ENCODE measurements around the gene ADGRG3.
A peak's percentile ranks its signal among the peaks of the same experiment; 100 is the strongest.

Gene ADGRG3

DNA sequence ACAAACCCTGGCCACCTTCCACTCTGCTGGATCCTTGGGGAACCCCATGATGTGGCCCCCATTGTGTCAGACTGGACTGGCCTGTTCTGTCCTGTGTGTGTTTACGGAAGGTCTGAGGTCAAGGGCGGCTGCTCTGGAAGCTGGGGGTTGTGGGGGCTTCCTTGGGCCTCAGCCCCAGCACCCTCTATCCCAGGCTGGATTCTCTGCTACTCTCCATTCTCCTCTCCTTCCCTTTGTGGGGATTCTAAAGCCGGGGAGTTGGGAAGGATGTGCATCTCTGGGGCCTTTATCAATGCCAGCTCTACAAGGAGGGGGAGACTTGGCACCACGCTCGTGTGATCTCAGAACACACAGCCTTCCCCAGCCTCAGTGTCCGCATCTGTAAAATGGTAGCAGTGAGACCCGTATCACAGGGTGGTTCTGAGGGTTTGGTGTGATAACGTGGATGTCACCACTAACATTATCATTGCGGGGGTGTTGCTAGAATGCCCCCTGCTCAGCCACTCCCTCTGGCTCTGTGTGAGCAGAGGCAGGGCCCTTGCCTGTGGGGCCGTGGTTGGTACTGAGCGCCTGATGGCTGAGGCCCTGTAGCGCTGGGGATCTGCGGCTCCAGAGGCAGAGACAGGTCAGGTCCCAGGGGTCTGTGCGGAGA lies 21.6 kb upstream of the ADGRG3 start:
- no peak for DNase-seq

DNA sequence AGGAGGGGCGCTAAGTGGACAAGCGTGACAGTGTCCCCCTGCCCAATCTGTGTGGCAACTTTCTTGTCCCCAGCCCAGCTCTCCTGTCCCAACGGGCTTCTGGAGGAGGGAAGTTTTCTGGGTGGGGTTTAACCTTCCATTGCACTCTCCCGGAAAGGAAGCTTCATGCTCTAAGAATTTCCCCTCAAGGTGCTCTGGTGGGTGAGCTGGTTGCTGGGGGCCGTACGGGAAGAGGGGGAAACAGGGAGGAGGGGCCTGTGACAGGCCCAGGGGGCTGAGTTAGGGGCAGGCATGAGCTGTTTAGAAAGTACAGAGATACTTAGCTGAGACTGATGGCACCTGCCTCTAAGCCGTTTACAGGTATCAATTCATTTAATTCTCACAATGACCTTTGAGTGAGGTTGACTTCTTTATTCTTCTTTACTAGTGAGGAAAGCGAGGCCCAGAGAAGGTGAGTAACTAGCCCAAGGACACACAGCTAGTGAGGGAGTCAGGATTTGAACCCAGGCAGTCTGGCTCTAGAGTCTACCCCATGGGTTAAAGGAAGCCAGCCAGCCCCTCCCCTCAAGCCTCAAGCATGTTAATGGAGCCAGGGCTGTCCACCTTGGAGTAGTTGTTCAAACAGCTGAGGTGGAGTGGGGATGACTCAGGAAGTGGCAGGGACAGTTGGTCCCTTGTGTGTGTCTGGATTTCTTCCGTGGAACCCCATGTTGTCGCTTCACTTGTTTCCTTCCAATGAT lies 20.8 kb upstream of the ADGRG3 start:
- no peak for DNase-seq

- DNase-seq, result no peak
These were observed 20.0 kb upstream of the ADGRG3 start for GRCh38 chr16:57648125-57648524.

- peak; percentile 89 for DNase-seq
These were observed 19.3 kb upstream of the ADGRG3 start for GRCh38 chr16:57648581-57649442.

DNA sequence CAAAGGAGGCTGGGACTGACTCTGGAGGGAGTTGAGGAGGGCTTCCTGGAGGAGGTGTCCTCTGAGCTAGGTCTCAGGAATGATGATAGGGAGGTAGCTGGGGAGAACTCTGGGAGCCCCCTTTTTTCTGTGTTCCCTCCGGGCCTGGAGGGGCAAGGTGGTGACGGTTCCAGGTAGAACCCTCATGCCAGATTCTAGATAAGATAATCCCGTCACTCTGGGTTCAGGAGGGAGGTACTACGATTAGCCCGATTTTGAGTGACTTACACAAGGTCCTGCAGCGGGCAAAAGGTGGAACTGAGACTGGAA lies 18.7 kb upstream of the ADGRG3 start:
- no peak for DNase-seq

DNA sequence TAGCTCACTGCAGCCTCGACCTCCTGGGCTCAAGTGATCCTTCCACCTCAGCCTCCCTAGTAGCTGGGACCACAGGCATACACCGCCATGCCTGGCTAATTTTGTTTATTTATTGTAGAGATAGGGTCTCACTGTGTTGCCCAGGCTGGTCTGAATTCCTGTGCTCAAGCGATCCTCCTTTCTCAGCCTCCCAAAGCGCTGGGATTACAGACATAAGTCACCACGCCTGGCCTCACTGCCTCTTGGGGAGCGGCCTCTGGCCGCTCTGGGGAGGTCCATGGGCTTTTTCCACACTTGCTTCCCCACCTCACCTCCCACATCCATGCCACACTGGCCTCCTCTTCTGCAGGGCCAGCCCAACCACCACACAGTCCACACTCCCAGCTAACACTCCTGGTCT lies 18.3 kb upstream of the ADGRG3 start:
- no peak for DNase-seq

- DNase-seq, result no peak
These were observed 16.5 kb upstream of the ADGRG3 start for GRCh38 chr16:57651344-57652333.

- no peak for DNase-seq
These were observed 15.2 kb upstream of the ADGRG3 start for GRCh38 chr16:57652695-57653471.

DNA sequence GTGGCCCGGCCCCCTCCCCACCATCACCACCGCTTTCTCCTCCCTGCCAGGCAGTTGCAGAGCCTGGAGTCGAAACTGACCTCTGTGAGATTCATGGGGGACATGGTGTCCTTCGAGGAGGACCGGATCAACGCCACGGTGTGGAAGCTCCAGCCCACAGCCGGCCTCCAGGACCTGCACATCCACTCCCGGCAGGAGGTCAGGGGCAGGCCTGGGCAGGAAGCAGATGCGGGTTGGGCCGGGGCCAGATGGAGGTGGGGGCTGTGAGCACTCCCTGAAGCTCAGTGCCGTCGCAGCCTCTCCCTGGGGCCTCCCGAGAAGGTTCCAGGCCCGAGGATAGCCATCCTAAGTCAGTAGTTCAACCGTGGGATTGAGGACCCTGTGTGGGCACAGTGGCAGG lies 14.2 kb upstream of the ADGRG3 start:
- DNase-seq, result no peak

- DNase-seq, result no peak
These were observed 11.7 kb upstream of the ADGRG3 start for GRCh38 chr16:57656342-57656955.

GRCh38 chr16:57657228-57657627 lies 10.9 kb upstream of the ADGRG3 start:
- no peak for DNase-seq

DNA sequence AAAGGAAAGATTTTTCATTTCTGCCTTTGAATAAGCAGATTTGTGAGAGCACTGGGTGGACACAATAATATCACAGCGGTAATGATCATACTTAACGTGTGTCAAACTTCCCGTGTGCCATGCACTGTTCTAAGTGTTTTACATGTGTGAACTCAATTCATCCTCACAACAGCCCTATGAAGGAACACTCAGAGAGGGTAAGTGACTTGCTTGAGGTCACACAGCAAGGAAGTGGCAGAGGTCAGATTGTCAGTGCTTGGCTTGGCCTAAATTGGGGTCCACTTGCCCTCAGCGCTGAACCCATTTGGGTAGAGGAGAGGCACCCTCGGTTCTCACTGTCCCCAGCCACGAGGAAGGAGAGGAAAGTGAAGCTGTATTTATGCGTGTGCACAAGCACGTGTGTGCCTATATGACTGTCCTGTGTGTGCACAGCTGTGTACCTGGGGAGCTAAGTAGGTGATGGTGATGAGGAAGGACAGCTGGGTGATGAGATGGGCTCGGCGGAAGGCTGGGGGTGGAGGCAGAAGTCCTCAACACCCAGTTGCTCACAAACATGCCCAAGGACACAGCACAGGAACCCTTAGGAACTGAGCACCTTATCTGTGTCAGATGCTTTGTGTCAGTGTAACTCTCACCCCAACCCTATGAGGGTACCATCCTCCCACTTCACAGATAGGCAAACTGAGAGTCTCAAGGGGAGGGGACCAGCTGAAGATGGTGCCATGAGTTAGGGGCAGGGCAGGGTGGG lies 9.8 kb upstream of the ADGRG3 start:
- DNase-seq, result no peak

DNA sequence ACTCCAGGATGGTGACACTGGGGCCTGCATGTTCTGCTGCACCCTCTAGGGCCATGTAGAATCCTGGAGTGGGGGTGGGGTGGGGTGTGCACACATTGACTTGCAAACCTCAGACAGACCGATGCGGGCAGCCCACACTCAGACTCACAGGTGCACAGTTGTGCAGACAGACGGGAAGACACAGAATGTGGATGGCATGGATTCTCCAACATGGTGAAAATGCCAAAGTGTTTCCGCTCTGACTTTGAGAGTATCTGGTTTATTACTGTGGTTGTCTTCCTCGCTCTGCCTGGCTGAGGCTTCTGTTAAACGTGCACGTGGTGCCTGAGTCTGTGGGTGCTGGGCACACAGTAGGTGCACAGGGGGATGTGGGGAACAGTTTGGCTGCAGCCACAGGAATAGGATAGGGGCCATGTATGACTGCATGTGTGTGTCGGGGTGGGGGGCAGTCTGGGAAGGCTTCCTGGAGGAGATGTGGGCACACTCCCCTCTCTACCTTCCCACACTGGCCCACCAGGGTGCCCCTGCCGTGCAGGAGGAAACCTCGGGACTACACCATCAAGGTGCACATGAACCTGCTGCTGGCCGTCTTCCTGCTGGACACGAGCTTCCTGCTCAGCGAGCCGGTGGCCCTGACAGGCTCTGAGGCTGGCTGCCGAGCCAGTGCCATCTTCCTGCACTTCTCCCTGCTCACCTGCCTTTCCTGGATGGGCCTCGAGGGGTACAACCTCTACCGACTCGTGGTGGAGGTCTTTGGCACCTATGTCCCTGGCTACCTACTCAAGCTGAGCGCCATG lies 9.0 kb upstream of the ADGRG3 start:
- DNase-seq, result no peak

DNA sequence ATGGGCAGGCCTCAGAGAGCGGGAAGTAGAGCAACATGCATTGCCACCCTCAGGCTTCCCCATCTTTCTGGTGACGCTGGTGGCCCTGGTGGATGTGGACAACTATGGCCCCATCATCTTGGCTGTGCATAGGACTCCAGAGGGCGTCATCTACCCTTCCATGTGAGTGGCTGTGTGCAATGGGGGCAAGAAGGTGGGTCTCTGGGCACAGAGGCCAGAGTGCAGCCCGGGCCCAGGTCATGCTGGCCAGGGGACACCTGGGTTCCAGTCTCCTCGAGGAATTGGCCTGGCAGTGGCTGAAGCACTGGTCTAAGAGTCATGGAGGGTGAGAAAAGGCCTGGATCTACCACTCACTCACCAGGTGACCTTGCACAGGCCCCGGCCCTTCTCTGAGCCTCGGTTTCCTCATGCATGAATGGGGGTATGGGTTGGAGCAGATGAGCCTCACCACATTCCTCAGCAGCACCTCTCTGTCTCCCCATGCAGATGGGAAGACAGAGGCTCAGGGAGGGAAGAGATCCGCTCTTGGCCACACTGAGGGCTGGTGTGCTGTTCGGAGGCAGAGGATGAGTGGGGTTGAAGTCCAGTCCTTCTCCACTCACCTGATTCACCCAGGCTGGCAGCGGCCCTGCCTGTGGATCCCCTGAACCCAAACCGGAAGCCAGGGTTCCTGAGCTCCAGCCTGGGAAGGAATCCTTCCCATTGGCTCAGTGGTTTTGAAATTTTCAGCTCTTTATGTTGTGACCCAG lies 7.2 kb upstream of the ADGRG3 start:
- DNase-seq, result no peak

- DNase-seq, result no peak
These were observed 6.6 kb upstream of the ADGRG3 start for GRCh38 chr16:57661510-57661909.

GRCh38 chr16:57661936-57662906 lies 5.9 kb upstream of the ADGRG3 start:
- no peak for DNase-seq

DNA sequence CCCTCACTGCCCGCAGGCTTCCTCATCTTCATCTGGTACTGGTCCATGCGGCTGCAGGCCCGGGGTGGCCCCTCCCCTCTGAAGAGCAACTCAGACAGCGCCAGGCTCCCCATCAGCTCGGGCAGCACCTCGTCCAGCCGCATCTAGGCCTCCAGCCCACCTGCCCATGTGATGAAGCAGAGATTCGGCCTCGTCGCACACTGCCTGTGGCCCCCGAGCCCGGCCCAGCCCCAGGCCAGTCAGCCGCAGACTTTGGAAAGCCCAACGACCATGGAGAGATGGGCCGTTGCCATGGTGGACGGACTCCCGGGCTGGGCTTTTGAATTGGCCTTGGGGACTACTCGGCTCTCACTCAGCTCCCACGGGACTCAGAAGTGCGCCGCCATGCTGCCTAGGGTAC lies 4.7 kb upstream of the ADGRG3 start:
- DNase-seq, result no peak
